AG10803 (cell line): ENCODE data around the gene GPR42.

Experiments
- DNase-seq: peaks from one replicate; pipeline ENCODE4 v3.0.0; 2010; ENCODE audit warnings: low read depth
- H3K4me3 ChIP-seq: 2 replicates; pipeline ENCODE4 v1.5.1; 2011; ENCODE audit warnings: mild to moderate bottlenecking, low read length, control low read depth
- CTCF ChIP-seq: conservative IDR thresholded peaks from 2 replicates; pipeline ENCODE4 v1.5.1; 2011; ENCODE audit warnings: mild to moderate bottlenecking, low read length, control low read depth, inconsistent platforms

The GPR42 gene

GRCh38 chr19:35340431-35340830, 30.4 kb upstream of the GPR42 start:
- no peak overlapping the region for H3K4me3 ChIP-seq
- DNase-seq = no peak
- no peak for TF ChIP-seq CTCF

- TF ChIP-seq CTCF = no peak
- no peak for DNase-seq
- no peak overlapping the region for H3K4me3 ChIP-seq
These were observed 29.9 kb upstream of the GPR42 start for GRCh38 chr19:35341006-35341405.

GRCh38 chr19:35341565-35342225, 29.2 kb upstream of the GPR42 start:
- DNase-seq = no peak
- no peak for TF ChIP-seq CTCF

GRCh38 chr19:35342430-35342829, 28.4 kb upstream of the GPR42 start:
- no peak overlapping the region for H3K4me3 ChIP-seq
- DNase-seq = no peak
- TF ChIP-seq CTCF = no peak

More at GRCh38 chr19:35341565-35342225, 29.2 kb upstream of the GPR42 start:
- no peak overlapping the region for H3K4me3 ChIP-seq

GRCh38 chr19:35344511-35345031, 26.3 kb upstream of the GPR42 start:
- H3K4me3 ChIP-seq = no peak overlapping the region
- no peak for DNase-seq
- no peak for TF ChIP-seq CTCF

GRCh38 chr19:35345671-35346111, 25.2 kb upstream of the GPR42 start:
- no peak for DNase-seq
- TF ChIP-seq CTCF = no peak
- H3K4me3 ChIP-seq = no peak overlapping the region

- no peak for DNase-seq
- no peak for TF ChIP-seq CTCF
- no peak overlapping the region for H3K4me3 ChIP-seq
These were observed 24.4 kb upstream of the GPR42 start for GRCh38 chr19:35346193-35347052.
